ENCODE measurements around the gene TMEM30A. TPM values are rescaled to one million over a fixed set of nuclear protein-coding genes. Genes with fewer than 3 reads are reported as not detected.

Gene TMEM30A
- total and polyA plus RNA-seq, 2 donors: 40.6 to 45.8 TPM

GRCh38 chr6:75286955-75287354, 2.4 kb upstream of the TMEM30A start:
- Histone ChIP-seq H3K27me3 (ENCODE audit: control insufficient read depth in 2 of 2, insufficient read depth in 1 of 2, low read length in 1 of 2) (no peaks in the 10 kb centered on the region), H3K27ac (ENCODE audit: low read depth in 1 of 2, low read length in 1 of 2) (no peak overlapping the region), H3K36me3 (ENCODE audit: control insufficient read depth in 2 of 2, insufficient read depth in 2 of 2, low read length in 1 of 2) (no peaks in the 10 kb centered on the region), H3K9me3 (ENCODE audit: control insufficient read depth in 2 of 2, insufficient read depth in 1 of 2, low read length in 1 of 2) (no peaks in the 10 kb centered on the region), H3K4me3 (ENCODE audit: low read length in 2 of 2) (no peak overlapping the region), H3K4me1 (ENCODE audit: control insufficient read depth in 2 of 2, insufficient read depth in 2 of 2, low read length in 2 of 2) (peaks cover 0 to 2% of the 10 kb centered on the region in 2 donors)
- WGBS: 97% methylated on average over 2 of the region's 2 CpGs
- no peak for DNase-seq (ENCODE audit: low read depth in 6 of 9, low spot score in 9 of 9)

- H3K27ac ChIP-seq (ENCODE audit: low read depth in 1 of 2, low read length in 1 of 2): peak overlapping the region; percentile 89 to 92
- H3K9me3 ChIP-seq (ENCODE audit: control insufficient read depth in 2 of 2, insufficient read depth in 1 of 2, low read length in 1 of 2): no peaks in the 10 kb centered on the region
- peaks cover 0 to 2% of the 10 kb centered on the region in 2 donors for H3K4me1 ChIP-seq (ENCODE audit: control insufficient read depth in 2 of 2, insufficient read depth in 2 of 2, low read length in 2 of 2)
- WGBS: 2% methylated on average over 6 of the region's 6 CpGs
- peak in 1 of 9 donors; percentile 21 for DNase-seq (ENCODE audit: low read depth in 6 of 9, low spot score in 9 of 9)
- H3K36me3 ChIP-seq (ENCODE audit: control insufficient read depth in 2 of 2, insufficient read depth in 2 of 2, low read length in 1 of 2): no peaks in the 10 kb centered on the region
- no peaks in the 10 kb centered on the region for H3K27me3 ChIP-seq (ENCODE audit: control insufficient read depth in 2 of 2, insufficient read depth in 1 of 2, low read length in 1 of 2)
- H3K4me3 ChIP-seq (ENCODE audit: low read length in 2 of 2): peak overlapping the region; percentile 64 to 93
Observed at GRCh38 chr6:75285283-75285639, 669 bp upstream of the TMEM30A start.

- WGBS: under 1% methylated on average over 36 of the region's 36 CpGs
- Histone ChIP-seq H3K9me3 (ENCODE audit: control insufficient read depth in 2 of 2, insufficient read depth in 1 of 2, low read length in 1 of 2) (no peaks in the 10 kb centered on the region), H3K27me3 (ENCODE audit: control insufficient read depth in 2 of 2, insufficient read depth in 1 of 2, low read length in 1 of 2) (no peaks in the 10 kb centered on the region), H3K4me1 (ENCODE audit: control insufficient read depth in 2 of 2, insufficient read depth in 2 of 2, low read length in 2 of 2) (peaks cover 0 to 2% of the 10 kb centered on the region in 2 donors), H3K4me3 (ENCODE audit: low read length in 2 of 2) (peak overlapping the region; percentile 64 to 93), H3K36me3 (ENCODE audit: control insufficient read depth in 2 of 2, insufficient read depth in 2 of 2, low read length in 1 of 2) (no peaks in the 10 kb centered on the region), H3K27ac (ENCODE audit: low read depth in 1 of 2, low read length in 1 of 2) (peak overlapping the region; percentile 89 to 92)
- peak in 5 of 9 donors; percentile 4 to 34 (median 31) for DNase-seq (ENCODE audit: low read depth in 6 of 9, low spot score in 9 of 9)
Observed at GRCh38 chr6:75283907-75284631, 523 bp downstream of the TMEM30A start.

GRCh38 chr6:75282706-75283105, 1.9 kb downstream of the TMEM30A start:
- no peak for DNase-seq (ENCODE audit: low read depth in 6 of 9, low spot score in 9 of 9)

GRCh38 chr6:75281653-75282052, 2.9 kb downstream of the TMEM30A start:
- Histone ChIP-seq H3K9me3 (ENCODE audit: control insufficient read depth in 2 of 2, insufficient read depth in 1 of 2, low read length in 1 of 2) (no peaks in the 10 kb centered on the region), H3K27ac (ENCODE audit: low read depth in 1 of 2, low read length in 1 of 2) (no peak overlapping the region), H3K4me3 (ENCODE audit: low read length in 2 of 2) (no peak overlapping the region), H3K27me3 (ENCODE audit: control insufficient read depth in 2 of 2, insufficient read depth in 1 of 2, low read length in 1 of 2) (no peaks in the 10 kb centered on the region), H3K36me3 (ENCODE audit: control insufficient read depth in 2 of 2, insufficient read depth in 2 of 2, low read length in 1 of 2) (no peaks in the 10 kb centered on the region), H3K4me1 (ENCODE audit: control insufficient read depth in 2 of 2, insufficient read depth in 2 of 2, low read length in 2 of 2) (peaks cover 0 to 2% of the 10 kb centered on the region in 2 donors)
- DNase-seq (ENCODE audit: low read depth in 6 of 9, low spot score in 9 of 9): no peak

More at GRCh38 chr6:75282706-75283105, 1.9 kb downstream of the TMEM30A start:
- H3K4me1 ChIP-seq (ENCODE audit: control insufficient read depth in 2 of 2, insufficient read depth in 2 of 2, low read length in 2 of 2): peaks cover 0 to 2% of the 10 kb centered on the region in 2 donors
- no peak overlapping the region for H3K4me3 ChIP-seq (ENCODE audit: low read length in 2 of 2)
- 94% methylated on average over 2 of the region's 2 CpGs for WGBS
- H3K36me3 ChIP-seq (ENCODE audit: control insufficient read depth in 2 of 2, insufficient read depth in 2 of 2, low read length in 1 of 2): no peaks in the 10 kb centered on the region
- no peak overlapping the region for H3K27ac ChIP-seq (ENCODE audit: low read depth in 1 of 2, low read length in 1 of 2)
- H3K27me3 ChIP-seq (ENCODE audit: control insufficient read depth in 2 of 2, insufficient read depth in 1 of 2, low read length in 1 of 2): no peaks in the 10 kb centered on the region
- no peaks in the 10 kb centered on the region for H3K9me3 ChIP-seq (ENCODE audit: control insufficient read depth in 2 of 2, insufficient read depth in 1 of 2, low read length in 1 of 2)

GRCh38 chr6:75280131-75280855, 4.3 kb downstream of the TMEM30A start:
- Histone ChIP-seq H3K9me3 (ENCODE audit: control insufficient read depth in 2 of 2, insufficient read depth in 1 of 2, low read length in 1 of 2) (no peaks in the 10 kb centered on the region), H3K4me1 (ENCODE audit: control insufficient read depth in 2 of 2, insufficient read depth in 2 of 2, low read length in 2 of 2) (no peaks in the 10 kb centered on the region), H3K36me3 (ENCODE audit: control insufficient read depth in 2 of 2, insufficient read depth in 2 of 2, low read length in 1 of 2) (no peaks in the 10 kb centered on the region), H3K4me3 (ENCODE audit: low read length in 2 of 2) (no peak overlapping the region), H3K27me3 (ENCODE audit: control insufficient read depth in 2 of 2, insufficient read depth in 1 of 2, low read length in 1 of 2) (no peaks in the 10 kb centered on the region), H3K27ac (ENCODE audit: low read depth in 1 of 2, low read length in 1 of 2) (no peak overlapping the region)
- DNase-seq (ENCODE audit: low read depth in 6 of 9, low spot score in 9 of 9): no peak
- 95% methylated on average over 4 of the region's 4 CpGs for WGBS

- Histone ChIP-seq H3K36me3 (ENCODE audit: control insufficient read depth in 2 of 2, insufficient read depth in 2 of 2, low read length in 1 of 2) (no peaks in the 10 kb centered on the region), H3K27ac (ENCODE audit: low read depth in 1 of 2, low read length in 1 of 2) (no peak overlapping the region), H3K4me1 (ENCODE audit: control insufficient read depth in 2 of 2, insufficient read depth in 2 of 2, low read length in 2 of 2) (no peaks in the 10 kb centered on the region), H3K4me3 (ENCODE audit: low read length in 2 of 2) (no peak overlapping the region), H3K9me3 (ENCODE audit: control insufficient read depth in 2 of 2, insufficient read depth in 1 of 2, low read length in 1 of 2) (no peaks in the 10 kb centered on the region), H3K27me3 (ENCODE audit: control insufficient read depth in 2 of 2, insufficient read depth in 1 of 2, low read length in 1 of 2) (no peaks in the 10 kb centered on the region)
- no peak for DNase-seq (ENCODE audit: low read depth in 6 of 9, low spot score in 9 of 9)
- WGBS: 96% methylated on average over 2 of the region's 2 CpGs
Observed at GRCh38 chr6:75279418-75279817, 5.2 kb downstream of the TMEM30A start.

- no peaks in the 10 kb centered on the region for H3K4me1 ChIP-seq (ENCODE audit: control insufficient read depth in 2 of 2, insufficient read depth in 2 of 2, low read length in 2 of 2)
- DNase-seq (ENCODE audit: low read depth in 6 of 9, low spot score in 9 of 9): no peak
- H3K9me3 ChIP-seq (ENCODE audit: control insufficient read depth in 2 of 2, insufficient read depth in 1 of 2, low read length in 1 of 2): no peaks in the 10 kb centered on the region
- H3K36me3 ChIP-seq (ENCODE audit: control insufficient read depth in 2 of 2, insufficient read depth in 2 of 2, low read length in 1 of 2): no peaks in the 10 kb centered on the region
- no peaks in the 10 kb centered on the region for H3K27me3 ChIP-seq (ENCODE audit: control insufficient read depth in 2 of 2, insufficient read depth in 1 of 2, low read length in 1 of 2)
- no peak overlapping the region for H3K4me3 ChIP-seq (ENCODE audit: low read length in 2 of 2)
- WGBS: 80% methylated on average over 4 of the region's 4 CpGs
- H3K27ac ChIP-seq (ENCODE audit: low read depth in 1 of 2, low read length in 1 of 2): no peak overlapping the region
Observed at GRCh38 chr6:75278474-75279077, 6.0 kb downstream of the TMEM30A start.

GRCh38 chr6:75275067-75275466, 9.5 kb downstream of the TMEM30A start:
- H3K36me3 ChIP-seq (ENCODE audit: control insufficient read depth in 2 of 2, insufficient read depth in 2 of 2, low read length in 1 of 2): peaks cover 9 to 13% of the 10 kb centered on the region in 2 donors
- no peaks in the 10 kb centered on the region for H3K9me3 ChIP-seq (ENCODE audit: control insufficient read depth in 2 of 2, insufficient read depth in 1 of 2, low read length in 1 of 2)
- no peak overlapping the region for H3K27ac ChIP-seq (ENCODE audit: low read depth in 1 of 2, low read length in 1 of 2)
- no peak overlapping the region for H3K4me3 ChIP-seq (ENCODE audit: low read length in 2 of 2)
- DNase-seq (ENCODE audit: low read depth in 6 of 9, low spot score in 9 of 9): no peak
- no peaks in the 10 kb centered on the region for H3K4me1 ChIP-seq (ENCODE audit: control insufficient read depth in 2 of 2, insufficient read depth in 2 of 2, low read length in 2 of 2)
- H3K27me3 ChIP-seq (ENCODE audit: control insufficient read depth in 2 of 2, insufficient read depth in 1 of 2, low read length in 1 of 2): no peaks in the 10 kb centered on the region
